ENCODE data around the gene SEMA5A.

GRCh38 chr5:9052421-9052820, 493.5 kb downstream of the SEMA5A start:
- no peak for TF ChIP-seq MXI1 (IDR thresholded peaks at IDR 0.05; ENCODE audit: low read depth, low read length)
- TF ChIP-seq SIN3A (IDR thresholded peaks at IDR 0.05; ENCODE audit: borderline replicate concordance, low read depth, low read length) = no peak
- TF ChIP-seq YY1 (IDR thresholded peaks at IDR 0.05; ENCODE audit: low read depth) = no peak
